GM19397 (cell line): Measurements from ENCODE around the gene MYO18A.

Experiments used
- ATAC-seq: cut with Tn5 transposase; IDR thresholded peaks from one replicate; pipeline ENCODE4 v1.9.1; 2021; ENCODE audit warnings: mild to moderate bottlenecking, moderate library complexity; ENCODE audit not compliant: unreplicated experiment

The MYO18A gene

DNA sequence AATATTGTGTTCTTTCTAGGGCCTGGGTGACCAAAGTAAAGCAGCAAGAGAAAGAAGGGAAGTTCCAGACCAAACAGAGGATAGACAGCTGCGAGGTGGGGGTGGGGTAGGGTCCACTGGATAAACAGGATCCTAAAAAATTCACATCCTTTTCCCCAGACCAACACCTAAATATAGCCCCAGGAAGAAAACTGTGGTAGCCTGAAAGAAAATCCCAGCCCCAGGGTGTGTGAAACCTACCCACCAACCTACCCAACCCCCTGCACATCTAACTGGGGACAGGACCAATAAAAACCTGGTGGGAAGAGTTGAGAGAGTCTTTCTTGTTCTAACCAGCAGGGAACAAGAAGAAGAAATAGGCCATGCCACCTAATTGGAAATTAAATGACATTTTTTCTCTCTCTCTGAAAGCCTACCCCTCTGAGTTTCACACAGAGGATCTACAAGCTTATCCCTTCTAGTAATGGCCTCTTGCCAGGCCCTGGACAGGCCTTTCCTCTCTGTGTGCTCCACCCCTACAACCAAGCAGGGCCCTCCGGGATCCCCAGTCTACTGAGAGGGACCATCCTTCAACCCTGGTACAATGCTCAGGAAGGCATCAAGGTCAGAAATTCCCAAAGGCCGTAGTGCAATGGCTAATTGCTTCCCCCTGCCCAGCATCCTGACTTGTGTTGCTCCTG lies 12.0 kb downstream of the MYO18A start:
- ATAC-seq, result no peak

DNA sequence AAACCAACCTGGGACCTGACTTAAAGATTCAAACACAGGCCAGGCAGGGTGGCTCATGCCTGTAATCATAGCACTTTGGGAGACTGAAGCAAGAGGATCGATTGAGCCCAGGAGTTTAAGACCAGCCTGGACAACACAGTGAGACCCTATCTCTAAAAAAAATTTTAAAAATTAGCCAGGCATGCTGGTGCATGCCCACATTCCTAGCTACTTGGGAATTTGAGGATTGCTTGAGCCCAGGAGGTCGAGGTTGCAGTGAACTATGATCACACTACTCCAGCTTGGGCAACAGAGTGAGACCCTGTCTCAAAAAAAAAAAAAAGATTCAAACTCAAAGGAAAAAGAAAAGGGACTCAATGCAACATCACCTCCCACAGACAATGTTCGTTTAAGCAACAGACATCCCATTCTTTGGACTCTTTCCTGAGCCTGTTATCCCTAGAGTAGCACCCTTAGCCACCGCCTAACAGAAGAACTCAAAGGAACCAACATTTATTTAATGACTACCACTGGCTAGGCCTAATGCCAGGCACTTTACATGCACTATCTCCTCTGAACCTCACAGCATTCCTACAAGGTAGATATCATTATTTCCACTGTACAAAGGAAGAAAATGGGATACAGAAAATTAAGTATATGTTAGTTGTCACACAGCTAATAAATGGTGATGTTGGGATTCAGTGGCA lies 12.7 kb downstream of the MYO18A start:
- ATAC-seq, result no peak

DNA sequence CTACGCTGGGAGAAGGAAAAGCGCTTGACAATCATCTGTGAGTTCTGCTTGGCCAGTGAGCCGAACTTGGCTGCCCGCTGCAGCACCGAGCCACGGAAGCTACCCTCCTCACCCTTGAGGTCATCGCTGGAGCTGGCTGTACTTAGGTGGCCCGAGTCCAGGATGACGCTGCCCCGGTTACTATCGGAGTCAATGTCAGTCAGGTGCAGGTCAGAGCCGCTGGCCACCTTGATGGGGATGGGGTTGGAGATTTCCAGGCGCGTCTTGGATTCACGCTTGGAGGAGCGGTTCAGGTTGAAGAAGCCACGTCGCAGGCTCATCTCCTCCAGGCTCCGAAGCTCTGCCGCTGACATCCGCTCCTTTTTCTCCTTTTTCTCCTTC lies 13.7 kb downstream of the MYO18A start:
- ATAC-seq, result no peak

DNA sequence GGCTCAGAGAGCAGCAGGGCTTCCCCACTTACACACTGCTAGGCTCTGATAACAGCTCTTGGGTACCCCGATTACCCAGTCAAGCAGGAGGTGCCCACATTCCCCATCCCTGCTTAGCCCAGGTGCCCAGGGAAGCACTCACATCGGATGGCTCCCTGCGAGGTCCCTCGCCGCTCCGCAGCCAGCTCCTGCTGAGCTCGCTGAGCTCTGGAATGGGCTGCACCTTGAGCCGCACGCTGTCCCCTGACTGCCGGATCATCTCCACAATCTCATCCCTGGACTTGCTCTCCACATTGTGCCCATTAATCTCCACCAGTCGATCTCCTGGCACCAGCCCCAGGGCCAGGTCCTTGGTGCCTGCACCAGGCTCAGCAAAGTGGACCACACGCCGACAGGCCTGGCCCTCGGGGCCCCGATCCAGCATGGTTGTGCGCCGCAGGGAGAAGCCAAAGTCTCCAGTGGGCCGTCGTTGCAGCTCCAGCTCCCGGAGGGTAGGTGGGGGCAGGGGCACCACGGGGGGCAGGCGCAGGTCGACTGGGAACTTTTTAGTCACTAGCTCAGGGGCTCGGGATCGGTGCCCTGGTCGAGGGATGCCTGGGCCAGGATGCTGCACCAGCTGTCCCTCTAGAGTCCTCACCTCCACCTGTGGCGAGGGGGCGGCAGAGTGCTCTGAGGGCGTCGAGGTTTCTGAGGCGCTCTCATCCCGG lies 14.2 kb downstream of the MYO18A start:
- no peak for ATAC-seq

DNA sequence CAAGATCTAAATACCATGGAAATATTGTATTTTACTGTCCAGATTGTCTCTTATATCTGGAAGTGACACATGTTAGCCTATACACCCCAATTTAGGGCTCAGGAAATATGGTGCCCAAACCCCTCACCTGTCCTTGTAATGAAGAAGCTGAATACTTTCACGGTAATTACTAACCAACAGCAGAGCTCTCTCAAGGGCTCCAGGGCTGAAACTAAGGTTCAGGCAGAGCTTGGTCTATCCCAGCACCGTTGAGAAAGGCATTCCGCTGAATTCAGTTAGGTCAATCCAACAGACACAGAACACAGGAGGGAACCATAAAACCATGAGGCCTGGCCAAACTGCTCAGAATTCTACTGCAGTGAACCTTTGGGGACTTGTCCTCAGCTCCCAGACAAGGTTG lies 14.9 kb downstream of the MYO18A start:
- ATAC-seq, result no peak

DNA sequence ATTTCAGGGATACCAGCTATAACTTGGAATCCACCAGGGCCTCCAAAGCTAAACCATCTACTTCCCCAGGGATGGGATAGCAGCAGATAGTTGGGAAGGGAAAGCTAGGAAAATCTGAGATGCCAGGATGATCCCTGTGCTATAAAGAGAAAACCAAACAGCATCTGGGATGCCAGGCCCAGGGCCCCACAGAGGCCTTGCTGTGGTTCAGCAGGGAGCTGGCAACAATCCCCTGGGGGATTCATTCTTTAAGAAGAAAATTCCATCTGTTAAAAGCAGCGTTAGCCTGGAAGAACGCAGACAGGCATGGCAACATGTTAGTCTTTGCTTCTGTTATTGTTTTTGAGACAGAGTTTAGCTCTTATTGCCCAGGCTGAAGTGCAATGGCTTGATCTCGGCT lies 16.6 kb downstream of the MYO18A start:
- no peak for ATAC-seq

DNA sequence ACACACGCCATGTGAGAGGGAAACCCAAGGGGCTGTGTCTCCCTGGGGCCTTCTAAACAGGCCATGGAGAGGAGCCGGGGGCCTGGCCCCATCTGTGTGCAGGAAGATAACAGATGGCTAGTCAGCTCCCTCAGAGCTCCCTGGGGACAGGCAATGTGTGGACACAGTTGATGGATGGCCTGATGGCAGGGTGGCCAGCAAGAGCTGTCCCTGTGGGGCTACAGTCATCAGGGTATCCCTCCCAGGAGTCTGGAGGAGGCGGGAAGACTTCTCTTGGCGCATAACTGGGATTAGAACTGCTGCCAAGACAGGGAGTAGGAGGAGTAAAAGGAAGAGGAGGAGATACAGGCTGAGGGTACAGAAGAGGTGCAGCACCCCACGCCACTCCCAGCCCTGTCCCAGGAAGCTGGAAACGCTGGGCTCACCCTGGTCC lies 17.3 kb downstream of the MYO18A start:
- ATAC-seq, result no peak

DNA sequence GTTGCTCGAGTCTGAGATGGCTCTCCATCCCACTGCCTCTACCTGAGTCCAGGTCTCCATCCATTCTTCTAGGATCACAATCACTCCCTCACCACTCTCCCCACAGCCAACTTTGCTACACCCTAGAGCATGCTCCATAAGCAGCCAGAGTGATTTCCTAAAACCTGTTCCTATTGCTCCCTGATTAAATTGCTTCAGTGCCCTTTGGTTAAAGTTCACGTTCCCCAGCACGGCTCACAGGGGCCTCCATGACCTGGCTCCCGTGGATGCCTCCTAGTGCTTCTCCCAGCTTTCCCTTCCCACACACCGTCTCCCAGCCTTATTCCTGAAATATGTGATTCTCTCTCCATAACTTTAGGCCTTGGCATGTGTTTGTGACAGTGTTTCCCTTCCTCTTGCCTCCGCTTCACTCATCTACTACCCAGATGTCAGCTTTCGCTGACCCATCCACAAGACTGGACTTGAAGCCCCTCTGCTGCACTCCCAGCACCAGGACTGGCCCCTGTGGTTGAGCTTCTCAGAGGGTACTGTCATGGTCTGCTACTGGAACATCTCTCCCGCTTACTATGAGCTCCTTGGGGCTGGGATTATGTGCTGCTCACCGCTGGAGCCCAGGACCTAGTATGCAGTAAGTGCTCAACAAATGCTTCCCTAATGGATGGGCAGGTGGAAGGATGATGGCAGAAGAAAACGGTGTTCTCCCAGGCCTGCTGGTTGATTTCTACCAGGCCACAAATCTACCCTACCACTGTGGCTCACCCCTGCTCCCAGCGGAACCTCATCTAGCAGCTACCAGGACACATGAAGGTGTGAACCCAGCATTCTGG lies 17.9 kb downstream of the MYO18A start:
- ATAC-seq, result no peak

DNA sequence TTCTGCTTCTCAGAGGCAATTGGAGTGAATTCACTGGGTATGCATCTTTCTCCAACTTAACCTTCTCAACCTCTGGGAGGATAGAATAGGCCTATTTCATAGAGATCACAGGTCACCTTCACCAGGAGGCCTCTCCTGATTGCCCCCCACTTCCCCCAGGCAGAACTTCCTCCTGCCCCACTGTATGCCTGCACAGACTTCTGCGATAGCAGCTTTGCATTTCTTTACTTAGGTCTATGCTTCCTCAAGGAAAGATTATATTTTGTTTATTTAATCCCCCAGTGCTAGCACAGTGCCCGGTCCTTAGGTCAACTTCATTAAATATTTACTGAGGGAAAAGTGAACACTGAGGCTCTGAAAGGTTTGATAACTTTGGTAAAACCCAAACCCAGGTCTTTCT lies 19.9 kb downstream of the MYO18A start:
- ATAC-seq, result no peak

DNA sequence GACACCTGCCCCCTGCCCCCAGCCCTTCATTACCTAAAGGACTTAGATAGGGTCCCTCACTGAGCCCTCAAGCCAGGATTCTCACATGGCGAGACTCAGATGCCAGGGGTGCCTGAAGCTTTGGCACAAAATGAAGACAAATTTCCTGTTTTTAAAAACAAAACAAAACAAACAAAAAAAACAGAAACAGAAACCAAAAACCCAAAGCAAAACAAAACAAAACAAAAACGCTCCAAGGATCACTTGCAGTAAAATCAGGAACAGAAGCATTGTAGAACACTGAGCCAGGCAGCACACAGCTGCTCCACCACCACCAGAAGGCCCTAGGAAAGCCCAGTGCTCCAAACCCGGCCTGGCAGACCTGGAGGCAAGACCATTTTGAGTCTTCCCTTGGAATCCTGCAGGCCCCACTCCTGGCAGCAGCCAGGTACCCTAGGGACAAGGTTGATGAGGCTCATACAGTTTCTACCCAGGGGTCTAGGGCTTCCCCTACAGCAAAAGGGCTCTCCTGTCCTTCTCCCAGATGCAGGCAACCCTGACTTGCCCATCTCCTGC lies 20.8 kb downstream of the MYO18A start:
- ATAC-seq, result no peak

DNA sequence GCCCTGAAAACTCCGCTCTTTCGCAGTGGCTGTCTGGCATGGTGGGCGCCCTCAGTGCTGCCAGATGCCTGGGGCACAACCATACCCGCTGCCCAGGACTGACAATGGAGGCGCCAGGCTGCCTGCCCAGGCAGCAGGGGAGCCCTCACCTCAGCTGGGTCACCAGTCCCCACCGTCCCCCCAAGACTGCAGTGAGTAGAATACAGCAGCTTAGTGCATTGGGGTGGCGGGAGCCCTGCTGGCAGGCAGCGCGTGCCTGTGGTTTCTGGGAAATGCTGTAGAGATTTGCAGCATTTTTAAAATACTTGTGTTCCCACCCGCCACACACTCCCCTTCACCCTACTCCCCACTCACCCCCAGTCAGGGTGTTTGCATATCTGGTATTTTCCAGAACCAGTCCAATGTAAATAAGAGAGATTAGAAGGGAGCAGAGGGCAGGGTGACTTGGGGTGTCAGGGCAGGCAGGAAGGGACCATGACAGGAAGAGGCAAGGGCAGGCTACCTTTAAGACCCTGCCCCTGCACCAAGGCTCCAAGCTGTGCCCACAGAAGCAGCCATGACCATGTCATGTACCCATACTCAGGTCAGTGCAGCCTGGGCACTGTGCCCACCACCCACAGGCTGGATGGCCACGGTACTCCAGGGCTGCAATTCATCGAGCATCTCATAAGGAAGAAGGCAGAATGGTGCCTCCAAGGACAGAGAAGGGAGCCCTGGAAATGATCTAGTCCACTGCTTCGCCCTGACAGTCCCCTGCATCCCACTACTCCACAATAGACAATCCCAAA lies 21.5 kb downstream of the MYO18A start:
- ATAC-seq, result no peak

DNA sequence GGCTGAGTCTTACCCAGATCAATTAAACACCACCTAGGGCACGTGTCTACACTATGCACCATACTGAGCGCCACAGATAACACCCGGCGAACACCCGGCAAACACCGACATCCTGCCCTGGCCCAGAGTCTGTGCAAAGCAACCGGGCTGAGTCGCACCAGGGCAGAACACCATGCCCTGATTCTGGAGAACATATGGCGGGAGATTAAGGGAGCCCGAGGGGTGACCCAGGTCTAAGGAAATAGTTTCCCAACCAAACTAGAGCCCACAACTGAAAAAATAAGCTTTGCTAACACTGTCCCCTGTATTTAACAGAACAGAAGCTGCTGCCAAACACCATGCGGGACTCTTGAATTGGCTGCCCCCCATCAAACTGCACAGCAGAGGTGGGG lies 22.1 kb downstream of the MYO18A start:
- no peak for ATAC-seq

DNA sequence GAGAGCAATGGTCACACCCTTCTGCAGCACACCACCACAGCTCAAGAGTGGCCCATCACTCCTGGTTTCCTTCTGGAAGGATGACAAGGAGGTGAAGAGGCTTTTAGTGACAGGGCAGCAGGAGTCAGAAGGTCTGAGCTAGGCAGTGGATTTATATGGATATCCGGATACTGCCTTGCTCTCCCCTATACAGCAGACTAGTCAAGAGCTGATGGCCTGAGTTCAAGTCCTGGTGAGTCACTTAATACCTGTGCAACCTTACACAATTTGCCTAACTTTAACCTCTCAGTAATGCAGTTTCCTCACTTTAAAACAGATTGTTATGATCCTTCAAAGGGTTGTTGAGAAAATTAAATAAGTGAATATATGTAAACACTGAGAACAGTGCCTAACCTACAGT lies 22.9 kb downstream of the MYO18A start:
- ATAC-seq, result no peak

DNA sequence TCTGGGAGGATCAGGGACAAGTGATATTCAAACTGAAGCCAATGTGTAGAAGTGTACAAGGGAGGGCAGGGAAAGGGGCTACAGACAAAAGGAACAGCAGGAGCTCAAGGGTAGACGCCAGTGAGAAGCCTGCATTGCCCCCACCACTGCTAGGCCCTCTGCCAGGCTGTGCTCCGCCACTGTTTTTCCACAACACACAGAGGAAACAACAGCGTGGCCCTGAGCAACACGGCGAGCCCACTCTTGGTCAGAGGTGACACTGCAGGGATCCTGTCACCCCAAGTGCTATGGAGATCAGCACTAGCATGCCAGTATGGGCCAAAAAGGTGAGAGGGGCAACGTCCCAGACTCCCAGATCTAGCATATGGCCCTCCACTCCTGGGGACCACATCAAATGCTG lies 23.4 kb downstream of the MYO18A start:
- ATAC-seq, result no peak

DNA sequence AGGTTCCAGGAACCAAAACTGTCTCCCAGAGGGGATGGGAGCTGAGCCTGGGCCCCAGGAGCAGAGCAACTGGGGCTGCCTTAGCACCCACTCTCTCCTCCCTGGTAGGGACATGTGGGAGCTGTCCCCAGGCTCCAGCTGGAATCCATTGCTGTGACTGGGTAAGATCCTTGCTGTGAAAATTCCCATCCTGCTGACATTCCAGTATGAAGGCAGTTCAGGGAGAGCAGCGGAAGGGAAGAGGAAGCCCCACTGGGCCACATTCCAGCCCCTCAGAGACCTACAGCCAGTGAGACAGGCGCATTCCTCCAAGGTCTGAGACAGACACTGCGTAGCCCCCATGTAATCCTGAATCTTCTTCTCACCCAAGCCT lies 24.2 kb downstream of the MYO18A start:
- ATAC-seq, result no peak

DNA sequence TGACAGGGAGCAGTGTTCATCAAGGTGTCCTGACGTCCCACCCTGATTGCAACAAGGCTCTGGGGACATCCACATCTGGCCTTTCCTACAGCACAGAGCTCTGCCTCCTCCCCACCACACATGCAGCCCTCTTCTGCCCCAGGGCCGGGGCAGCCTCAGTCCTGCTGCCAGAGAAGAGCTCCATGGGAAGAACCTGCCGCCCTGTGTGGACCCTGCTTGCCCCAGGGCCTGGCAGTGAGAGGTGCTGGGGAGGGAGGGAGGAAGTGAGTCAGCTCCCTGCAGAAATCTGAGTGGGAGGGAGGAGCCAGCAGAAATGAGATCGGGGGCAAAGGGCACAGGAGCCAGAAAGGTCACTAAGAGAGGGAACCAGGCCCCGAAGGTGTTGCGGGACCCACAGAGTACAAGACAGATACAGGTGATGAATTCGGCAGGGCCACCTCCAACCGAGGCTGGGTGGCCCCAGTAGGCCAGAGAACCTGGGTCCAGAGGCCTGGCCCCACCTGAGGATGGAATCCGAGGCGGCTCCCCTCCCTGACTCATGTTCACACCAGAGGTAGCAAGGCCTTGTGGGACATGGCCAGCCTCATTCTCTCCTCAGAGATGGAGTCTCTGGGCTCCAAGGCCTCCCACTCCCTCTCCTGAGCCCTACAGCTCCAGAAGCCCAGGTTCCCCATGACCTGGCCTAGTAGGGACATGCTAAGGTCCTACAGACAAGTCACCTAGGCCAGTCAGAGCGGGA lies 24.8 kb downstream of the MYO18A start:
- ATAC-seq, result no peak

DNA sequence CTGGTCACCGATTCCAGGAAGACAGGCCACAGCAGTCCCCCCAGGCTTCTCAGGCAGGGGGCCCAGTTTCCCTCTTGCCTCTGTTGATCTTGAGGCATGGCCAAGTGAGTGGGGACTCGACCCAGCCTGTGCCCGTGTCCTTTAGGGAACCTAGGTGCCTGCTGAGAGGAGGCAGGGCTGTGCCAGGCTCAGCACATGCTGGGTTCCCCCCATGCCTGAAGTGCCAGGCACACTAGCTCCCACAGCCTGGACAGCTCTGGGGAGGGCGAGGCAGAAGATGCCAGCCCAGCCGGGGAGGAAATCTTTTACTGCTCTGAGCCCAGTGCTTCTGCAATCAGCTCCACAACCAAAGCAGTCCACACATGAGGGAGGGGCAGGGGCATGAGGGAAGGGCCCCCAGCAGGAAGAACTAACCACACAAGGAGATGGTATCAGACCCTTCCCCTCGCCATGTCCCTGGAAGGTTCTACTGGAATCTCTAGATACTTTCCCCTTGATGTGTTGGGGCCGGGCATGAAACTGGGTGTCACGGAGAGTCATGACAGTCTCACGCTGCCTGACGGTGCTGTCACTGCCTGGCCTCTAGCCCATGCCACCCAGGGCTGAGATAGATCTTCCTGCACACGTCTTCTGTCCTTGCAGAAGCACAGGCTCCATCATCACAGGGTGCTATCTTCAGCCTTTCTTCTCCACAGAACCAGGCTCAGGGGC lies 25.5 kb downstream of the MYO18A start:
- no peak for ATAC-seq

DNA sequence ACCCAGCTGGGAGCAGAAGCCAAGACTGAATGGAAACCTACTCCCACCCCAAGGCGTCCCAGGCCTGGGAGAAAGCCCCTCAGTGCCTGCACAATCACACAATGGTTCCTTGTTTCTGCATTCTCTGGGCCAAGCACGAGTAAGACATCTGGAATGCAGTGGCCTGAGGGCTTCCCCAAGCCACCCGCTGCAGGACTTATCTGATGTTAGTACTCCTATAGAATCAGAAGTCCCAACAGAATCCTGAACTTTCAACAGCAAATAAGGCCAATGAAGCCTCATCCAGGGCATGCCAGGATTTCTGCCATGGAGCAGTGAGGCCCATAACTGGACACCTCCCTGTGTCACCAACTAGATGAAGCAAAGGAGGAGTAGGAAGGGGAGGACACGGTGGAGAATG lies 28.6 kb downstream of the MYO18A start:
- ATAC-seq, result no peak

DNA sequence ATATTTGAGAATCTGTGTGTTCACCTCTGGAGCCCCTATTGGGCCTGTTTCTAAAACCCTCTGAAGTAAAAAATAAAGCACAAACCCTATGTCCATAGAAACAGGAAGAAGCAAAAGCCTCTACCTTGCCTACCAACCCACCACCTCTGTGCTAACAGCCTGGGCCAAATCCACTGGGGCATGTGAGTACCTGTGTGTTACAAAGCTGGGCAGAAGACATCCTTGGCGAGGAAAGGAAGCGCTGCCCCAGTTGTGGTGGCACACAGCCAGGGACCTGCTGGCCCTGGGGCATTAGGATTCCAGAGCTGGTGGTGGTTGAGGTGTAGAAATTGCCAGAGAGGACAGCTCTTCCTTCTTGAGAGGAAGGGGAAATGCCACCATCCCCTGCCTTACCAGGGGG lies 30.0 kb downstream of the MYO18A start:
- ATAC-seq, result no peak
